ENCODE results near the gene NTN3.

GRCh38 chr16:2483939-2484897 is 13.1 kb downstream of the NTN3 start:
- TF ChIP-seq CTCF (conservative IDR thresholded peaks at IDR 0.05 in 1 of 2, IDR thresholded peaks at IDR 0.05 in 1 of 2; ENCODE audit: extremely low read depth in 1 of 2, insufficient read depth in 1 of 2, low read depth in 1 of 2, low read length in 2 of 2): no peak
- no peak for TF ChIP-seq EZH2 (IDR thresholded peaks at IDR 0.05; ENCODE audit: borderline replicate concordance, low read length)

Measured in mammary epithelial cell (primary cell).